ENCODE results near the gene EMILIN2. TPM values are rescaled to one million over a fixed set of nuclear protein-coding genes. Genes with fewer than 3 reads are reported as not detected.
A peak's percentile ranks its signal among the peaks of the same experiment; 100 is the strongest.

Gene EMILIN2
- total RNA-seq, 2 experiments from 2014 or later: 3.2 to 3.3 TPM

DNA sequence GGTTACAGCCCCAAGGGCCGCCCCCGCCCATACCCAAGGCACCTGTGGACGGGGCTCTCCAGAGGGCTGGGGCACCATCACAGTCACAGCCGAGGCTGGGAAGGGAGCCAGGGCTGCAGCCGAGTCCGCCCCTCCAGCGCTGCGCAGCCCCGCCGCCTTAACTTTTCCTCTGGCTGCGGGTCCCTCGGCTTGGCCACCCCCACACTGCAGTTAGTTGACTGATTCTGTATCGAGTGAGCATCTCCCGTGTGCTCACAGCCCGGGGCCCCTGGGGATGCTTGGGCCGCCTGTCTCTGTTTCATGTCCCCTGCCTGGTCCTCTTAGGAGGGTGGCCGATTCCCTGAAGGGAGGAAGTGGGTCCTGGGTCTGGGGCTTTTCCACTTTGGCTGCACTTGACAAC, 33.7 kb downstream of the EMILIN2 start:
- ChIA-PET POLR2A (no interaction called here), CTCF (no interaction called here)
- ATAC-seq (ENCODE audit: poor library complexity) (no peak), DNase-seq (no peak)
- Histone ChIP-seq H3K36me3 (ENCODE audit: insufficient read depth, low read length) (no peaks in the 10 kb centered on the region), H3K4me1 (ENCODE audit: insufficient read depth, low read length) (peaks cover 52% of the 10 kb centered on the region), H3K27me3 (ENCODE audit: control insufficient read depth in 1 of 2, insufficient read depth in 2 of 2, low read length in 2 of 2) (no peaks in the 10 kb centered on the region), H3K4me3 (ENCODE audit: low read length) (no peak overlapping the region), H3K9me3 (ENCODE audit: control insufficient read depth in 1 of 2, insufficient read depth in 1 of 2, low read length in 2 of 2) (no peaks in the 10 kb centered on the region), H3K27ac (ENCODE audit: low read depth in 1 of 2, low read length in 2 of 2) (no peak overlapping the region)
- H3K4me1 Mint-ChIP-seq (ENCODE audit: low read depth): peaks cover 26% of the 10 kb centered on the region
- TF ChIP-seq, protein P1, sequence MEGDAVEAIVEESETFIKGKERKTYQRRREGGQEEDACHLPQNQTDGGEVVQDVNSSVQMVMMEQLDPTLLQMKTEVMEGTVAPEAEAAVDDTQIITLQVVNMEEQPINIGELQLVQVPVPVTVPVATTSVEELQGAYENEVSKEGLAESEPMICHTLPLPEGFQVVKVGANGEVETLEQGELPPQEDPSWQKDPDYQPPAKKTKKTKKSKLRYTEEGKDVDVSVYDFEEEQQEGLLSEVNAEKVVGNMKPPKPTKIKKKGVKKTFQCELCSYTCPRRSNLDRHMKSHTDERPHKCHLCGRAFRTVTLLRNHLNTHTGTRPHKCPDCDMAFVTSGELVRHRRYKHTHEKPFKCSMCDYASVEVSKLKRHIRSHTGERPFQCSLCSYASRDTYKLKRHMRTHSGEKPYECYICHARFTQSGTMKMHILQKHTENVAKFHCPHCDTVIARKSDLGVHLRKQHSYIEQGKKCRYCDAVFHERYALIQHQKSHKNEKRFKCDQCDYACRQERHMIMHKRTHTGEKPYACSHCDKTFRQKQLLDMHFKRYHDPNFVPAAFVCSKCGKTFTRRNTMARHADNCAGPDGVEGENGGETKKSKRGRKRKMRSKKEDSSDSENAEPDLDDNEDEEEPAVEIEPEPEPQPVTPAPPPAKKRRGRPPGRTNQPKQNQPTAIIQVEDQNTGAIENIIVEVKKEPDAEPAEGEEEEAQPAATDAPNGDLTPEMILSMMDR (IDR thresholded peaks at IDR 0.05): no peak
- intact Hi-C loops (cut with DNase I, micrococcal nuclease): loop anchor here in 1 of 2 experiments (10.0 kb wide), 1 partner anchor 66 kb away; no protein-coding TSS in a partner anchor
- no peaks in the 10 kb centered on the region for H3K9me3 Mint-ChIP-seq
- no peaks in the 10 kb centered on the region for H3K27me3 Mint-ChIP-seq
- H3K36me3 Mint-ChIP-seq (ENCODE audit: low read depth): no peaks in the 10 kb centered on the region
- no peak overlapping the region for H3K4me3 Mint-ChIP-seq
- H3K27ac Mint-ChIP-seq: no peak overlapping the region

DNA sequence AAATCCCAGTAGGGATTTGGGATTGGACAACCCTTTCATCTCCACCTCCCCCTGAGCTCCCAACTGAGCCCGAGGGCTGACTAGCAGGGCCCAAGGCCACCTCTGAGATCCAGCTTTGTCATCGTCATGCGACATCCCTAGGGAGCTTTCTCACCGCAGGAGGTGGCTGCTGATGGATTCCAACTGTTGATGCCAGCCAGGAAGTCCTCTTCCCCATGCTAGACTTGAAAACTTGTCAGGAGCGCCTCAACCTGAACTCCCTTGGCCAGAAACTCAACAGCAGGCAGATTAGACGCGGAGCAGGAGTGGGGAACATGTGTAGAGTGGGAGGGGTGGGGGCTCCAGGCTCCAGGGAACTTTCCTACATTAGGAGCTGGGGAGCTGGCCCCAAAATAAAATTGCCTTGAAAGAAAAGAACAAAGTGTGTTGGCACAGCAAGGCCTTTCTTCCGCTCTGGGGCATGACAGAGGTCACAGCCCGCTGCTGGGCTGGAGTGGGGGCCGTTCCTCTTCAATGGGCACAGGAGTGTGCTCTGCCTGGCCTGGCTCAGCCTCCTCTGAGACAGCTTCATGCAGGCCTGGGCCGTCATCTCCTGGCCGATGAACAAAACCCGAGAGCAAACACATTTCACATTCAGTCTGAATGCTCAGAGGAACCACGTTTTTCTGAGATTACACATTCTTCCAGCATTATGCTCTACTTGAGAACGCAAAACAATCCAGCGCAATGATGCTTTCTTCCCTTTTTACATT, 34.5 kb downstream of the EMILIN2 start:
- peak overlapping the region; percentile 18 for H3K4me3 ChIP-seq (ENCODE audit: low read length)
- ChIA-PET CTCF (no interaction called here), POLR2A (no interaction called here)
- intact Hi-C loops (cut with DNase I, micrococcal nuclease): loop anchor here in 1 of 2 experiments (10.0 kb wide), 1 partner anchor 66 kb away; no protein-coding TSS in a partner anchor
- peak overlapping the region; percentile 86 for H3K27ac Mint-ChIP-seq
- peaks cover 52% of the 10 kb centered on the region for H3K4me1 ChIP-seq (ENCODE audit: insufficient read depth, low read length)
- H3K27me3 Mint-ChIP-seq: no peaks in the 10 kb centered on the region
- H3K36me3 Mint-ChIP-seq (ENCODE audit: low read depth): no peaks in the 10 kb centered on the region
- peak overlapping the region; percentile 46 for H3K4me3 Mint-ChIP-seq
- peaks cover 26% of the 10 kb centered on the region for H3K4me1 Mint-ChIP-seq (ENCODE audit: low read depth)
- TF ChIP-seq, protein P1 (IDR thresholded peaks at IDR 0.05): no peak
- H3K9me3 Mint-ChIP-seq: peaks cover under 1% of the 10 kb centered on the region
- H3K36me3 ChIP-seq (ENCODE audit: insufficient read depth, low read length): no peaks in the 10 kb centered on the region
- ATAC-seq (ENCODE audit: poor library complexity) (no peak), DNase-seq (no peak)
- no peaks in the 10 kb centered on the region for H3K27me3 ChIP-seq (ENCODE audit: control insufficient read depth in 1 of 2, insufficient read depth in 2 of 2, low read length in 2 of 2)
- H3K9me3 ChIP-seq (ENCODE audit: control insufficient read depth in 1 of 2, insufficient read depth in 1 of 2, low read length in 2 of 2): no peaks in the 10 kb centered on the region
- H3K27ac ChIP-seq (ENCODE audit: low read depth in 1 of 2, low read length in 2 of 2): no peak overlapping the region

DNA sequence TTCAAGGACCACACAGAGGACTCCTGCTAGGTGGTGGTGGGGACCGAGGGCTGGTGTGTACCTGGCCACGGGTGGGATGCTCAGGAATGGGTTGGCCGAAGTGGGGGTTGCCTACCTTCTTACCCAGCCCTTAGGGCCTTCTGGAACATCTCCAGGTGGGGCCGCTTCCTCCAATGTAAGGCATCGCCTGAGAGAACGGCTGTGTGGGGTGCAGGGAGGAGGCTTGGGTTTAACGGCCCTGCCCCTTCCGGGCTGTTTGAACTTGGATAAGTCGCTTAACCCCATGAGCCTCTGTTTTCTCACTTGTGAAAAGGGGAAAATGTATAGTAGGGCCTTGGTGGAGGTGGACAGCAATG, 35.0 kb downstream of the EMILIN2 start:
- no peaks in the 10 kb centered on the region for H3K9me3 ChIP-seq (ENCODE audit: control insufficient read depth in 1 of 2, insufficient read depth in 1 of 2, low read length in 2 of 2)
- Mint-ChIP-seq H3K4me1 (ENCODE audit: low read depth) (peaks cover 26% of the 10 kb centered on the region), H3K36me3 (ENCODE audit: low read depth) (no peaks in the 10 kb centered on the region), H3K27ac (peak overlapping the region; percentile 86), H3K27me3 (no peaks in the 10 kb centered on the region), H3K9me3 (peaks cover 6% of the 10 kb centered on the region), H3K4me3 (peak overlapping the region; percentile 46)
- no peaks in the 10 kb centered on the region for H3K27me3 ChIP-seq (ENCODE audit: control insufficient read depth in 1 of 2, insufficient read depth in 2 of 2, low read length in 2 of 2)
- no peaks in the 10 kb centered on the region for H3K36me3 ChIP-seq (ENCODE audit: insufficient read depth, low read length)
- ChIA-PET CTCF (no interaction called here), POLR2A (no interaction called here)
- intact Hi-C loops (cut with DNase I, micrococcal nuclease): loop anchor here in 1 of 2 experiments (10.0 kb wide), 1 partner anchor 67 kb away; no protein-coding TSS in a partner anchor
- ATAC-seq (ENCODE audit: poor library complexity) (peak; percentile 51), DNase-seq (peak in 4 of 14 experiments; percentile 22 to 57 (median 40))
- TF ChIP-seq, protein P1 (IDR thresholded peaks at IDR 0.05): no peak
- peaks cover 52% of the 10 kb centered on the region for H3K4me1 ChIP-seq (ENCODE audit: insufficient read depth, low read length)
- H3K4me3 ChIP-seq (ENCODE audit: low read length): peak overlapping the region; percentile 18
- H3K27ac ChIP-seq (ENCODE audit: low read depth in 1 of 2, low read length in 2 of 2): peak overlapping the region in 1 of 2 donors; percentile 67
